Panc1 (cell line): Measurements from ENCODE around the gene CYS1. TPM values are rescaled to one million over a fixed set of nuclear protein-coding genes. Genes with fewer than 3 reads are reported as not detected.

Experiments used
- ATAC-seq: fragments of 200-7000 bp; cut with Tn5 transposase; 2 replicates; pipeline ENCODE4 v1.9.1; 2020; ENCODE audit warnings: mild to moderate bottlenecking, moderate library complexity
- BruUV-seq: library from RNA; stranded (reverse); fragments of 400-500 nt; replicated peaks from 2 replicates; lab custom pipeline; 2021; lab: Mats Ljungman, UMichigan
- CTCF ChIA-PET: fragments of 300-600 bp; sonication (Branson Sonifier 250); formaldehyde crosslinking; loops from one replicate; lab custom pipeline; 2022; ENCODE audit warnings: antibody characterized with exemption; lab: Charles Lee
- POLR2A ChIA-PET: fragments of 300-600 bp; sonication (Branson Sonifier 250); formaldehyde crosslinking; loops from one replicate; lab custom pipeline; 2022; ENCODE audit warnings: antibody characterized with exemption; lab: Charles Lee
- DNase-seq: peaks from one replicate; pipeline ENCODE4 v3.0.0-alpha.2; 2010; ENCODE audit warnings: low read depth, low spot score
- H3K27ac ChIP-seq: 2 replicates; pipeline ENCODE4 v1.5.1; 2011; ENCODE audit warnings: mild to moderate bottlenecking, low read length, inconsistent platforms
- H3K27me3 ChIP-seq: fragments of 200-500 bp; sonication (Bioruptor generic); 2 replicates; pipeline ENCODE4 v1.6.0; 2014; ENCODE audit warnings: low read length, inconsistent platforms; ENCODE audit not compliant: control insufficient read depth, insufficient read depth
- H3K36me3 ChIP-seq: fragments of 200-500 bp; sonication (Bioruptor generic); 2 replicates; pipeline ENCODE4 v1.5.1; 2014; ENCODE audit warnings: inconsistent platforms, mild to moderate bottlenecking, low read length, moderate library complexity; ENCODE audit not compliant: control insufficient read depth, insufficient read depth
- H3K4me1 ChIP-seq: 2 replicates; pipeline ENCODE4 v1.5.1; 2011; ENCODE audit warnings: inconsistent platforms, mild to moderate bottlenecking, low read length, moderate library complexity; ENCODE audit not compliant: control insufficient read depth, insufficient read depth
- H3K4me3 ChIP-seq, 2 experiments: 2 replicates each; pipeline ENCODE4 v1.5.1; 2011 to 2012; ENCODE audit warnings: low read depth in 2 of 2, low read length in 2 of 2, mild to moderate bottlenecking in 2 of 2, inconsistent platforms in 1 of 2, moderate library complexity in 1 of 2
- H3K9me3 ChIP-seq: fragments of 200-500 bp; sonication (Bioruptor generic); 2 replicates; pipeline ENCODE4 v1.5.1; 2014; ENCODE audit warnings: low read depth, mild to moderate bottlenecking, inconsistent platforms, low read length, moderate library complexity; ENCODE audit not compliant: control insufficient read depth, insufficient read depth
- CTCF ChIP-seq: fragments of 450-650 bp; IDR thresholded peaks from 2 replicates; pipeline ENCODE4 v1.5.1; 2017; ENCODE audit warnings: mild to moderate bottlenecking
- POLR2AphosphoS5 ChIP-seq: IDR thresholded peaks from 2 replicates; pipeline ENCODE4 v1.6.1; 2012; ENCODE audit warnings: mild to moderate bottlenecking, low read depth, low read length, moderate library complexity
- REST ChIP-seq, 2 experiments: IDR thresholded peaks; 2 replicates each; pipeline ENCODE4 v1.6.1; 2011 to 2012; ENCODE audit warnings: low read depth in 2 of 2, control low read depth in 1 of 2, low read length in 1 of 2, mild to moderate bottlenecking in 1 of 2, moderate library complexity in 1 of 2; ENCODE audit not compliant: insufficient read depth in 1 of 2
- SIN3A ChIP-seq: IDR thresholded peaks from 2 replicates; pipeline ENCODE4 v1.6.1; 2012; ENCODE audit warnings: low read depth, mild to moderate bottlenecking, low read length, moderate library complexity, borderline replicate concordance; ENCODE audit not compliant: insufficient read depth
- TCF7L2 ChIP-seq: IDR thresholded peaks from 2 replicates; pipeline ENCODE4 v1.6.1; 2011; ENCODE audit warnings: mild to moderate bottlenecking, low read depth, low read length, inconsistent platforms
- in situ Hi-C: cut with HindIII; loops from 2 replicates; pipeline ENCODE4 v1.10.0; 2016; ENCODE audit warnings: low sequenced_read_pairs, low pct_unique_long_range_greater_than_20kb
- intact Hi-C: fragments of 100-400 bp; cut with micrococcal nuclease; formaldehyde crosslinking; loops from one replicate; pipeline ENCODE4 v1.10.0; 2022; ENCODE audit not compliant: unreplicated experiment
- total RNA-seq: library from RNA; stranded (reverse); gene quantifications from one replicate; pipeline ENCODE4 v1.2.1, GENCODE V29; 2021; ENCODE audit not compliant: unreplicated experiment

The CYS1 gene
- total RNA-seq, 1 experiment from 2014 or later, result 20.4 TPM

- TF ChIP-seq TCF7L2 (no peak), REST (IDR thresholded peaks at IDR 0.05; ENCODE audit: insufficient read depth in 1 of 2, low read depth in 2 of 2, low read length in 1 of 2) (no peak), SIN3A (no peak), POLR2AphosphoS5 (no peak), CTCF (no peak)
- intact Hi-C loops, result no loop called here
- Histone ChIP-seq H3K27ac (no peak overlapping the region), H3K4me3 (no peak overlapping the region), H3K4me1 (peaks cover 4% of the 10 kb centered on the region; the same call in 1 of the 2 replicates), H3K9me3 (no peaks in the 10 kb centered on the region), H3K27me3 (no peaks in the 10 kb centered on the region), H3K36me3 (no peaks in the 10 kb centered on the region)
- DNase-seq (no peak), ATAC-seq (no peak)
- in situ Hi-C loops, result no loop called here
- CTCF ChIA-PET, result interaction anchor here (0.7 kb wide), 2 partner anchors 118 to 367 kb away, joined by 3 read pairs; no protein-coding TSS in a partner anchor
- POLR2A ChIA-PET, result no interaction called here
- no TSS peak for BruUV-seq
Observed at GRCh38 chr2:10067881-10068280, 12.3 kb downstream of the CYS1 start.

- CTCF ChIA-PET, result interaction anchor here (0.7 to 0.8 kb wide), 2 partner anchors 31 to 367 kb away, joined by 3 read pairs; no protein-coding TSS in a partner anchor
- H3K36me3 ChIP-seq, result no peaks in the 10 kb centered on the region
- no peak overlapping the region for H3K4me3 ChIP-seq
- H3K9me3 ChIP-seq, result no peaks in the 10 kb centered on the region
- BruUV-seq, result no TSS peak
- ATAC-seq (no peak), DNase-seq (no peak)
- H3K4me1 ChIP-seq, result peaks cover 4% of the 10 kb centered on the region; the same call in 1 of the 2 replicates
- intact Hi-C loops, result no loop called here
- in situ Hi-C loops, result no loop called here
- TF ChIP-seq SIN3A (no peak), TCF7L2 (no peak), CTCF (no peak), POLR2AphosphoS5 (no peak), REST (IDR thresholded peaks at IDR 0.05; ENCODE audit: insufficient read depth in 1 of 2, low read depth in 2 of 2, low read length in 1 of 2) (no peak)
- POLR2A ChIA-PET, result no interaction called here
- no peak overlapping the region for H3K27ac ChIP-seq
- H3K27me3 ChIP-seq, result no peaks in the 10 kb centered on the region
Observed at GRCh38 chr2:10067330-10067729, 12.9 kb downstream of the CYS1 start.
